Stimulated activated CD4-positive, alpha-beta T cell treated with anti-CD3 and anti-CD28 coated beads, TNF-alpha, amount 100 ng/mL, for 1 hour (primary cell): ENCODE measurements around the gene L2HGDH.
A peak's percentile ranks its signal among the peaks of the same experiment; 100 is the strongest.
"Not testable (repeated sequence)": the region's sequence is repeated elsewhere in the genome, so short reads cannot be mapped to it uniquely, and the experiment has no call there.

Source experiments
- DNase-seq, 3 donors: peaks; one replicate each; pipeline ENCODE4 v3.0.0-alpha.2; 2020; ENCODE audit warnings: low read depth in 3 of 3, low spot score in 1 of 3

L2HGDH gene

GRCh38 chr14:50311972-50312733, at the start of gene L2HGDH, which contains the start of gene DMAC2L:
L2HGDH (minus strand) TSS chr14:50312229; CDS start chr14:50312150, 79 bp downstream.
DMAC2L (plus strand) TSS chr14:50312324; CDS start chr14:50321488, 9,164 bp downstream.
- DNase-seq = peak; percentile 62 to 83 (median 64)

DNA sequence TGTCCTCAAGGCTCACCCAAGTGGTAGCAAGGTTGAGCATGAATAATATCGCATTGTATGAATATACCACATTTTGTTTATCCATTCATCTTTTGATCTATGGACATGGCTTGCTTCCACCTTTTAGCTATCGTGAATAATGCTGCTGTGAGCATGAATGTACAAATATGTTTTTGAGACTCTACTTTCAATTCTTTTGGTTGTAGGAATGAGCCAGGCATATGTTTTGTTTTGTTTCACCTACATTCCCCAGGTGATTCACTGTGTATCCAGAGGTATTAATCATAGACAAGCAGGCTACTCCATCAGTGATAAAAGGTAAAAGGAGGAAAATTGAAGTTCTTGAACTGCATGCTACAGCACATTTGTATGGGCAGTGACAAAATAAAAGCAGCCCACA, 48.8 kb upstream of the L2HGDH start:
- no peak for DNase-seq

GRCh38 chr14:50360093-50360492, 48.1 kb upstream of the L2HGDH start:
- DNase-seq = no peak

- DNase-seq = no peak
These were observed 47.6 kb upstream of the L2HGDH start for GRCh38 chr14:50359631-50360030.

DNA sequence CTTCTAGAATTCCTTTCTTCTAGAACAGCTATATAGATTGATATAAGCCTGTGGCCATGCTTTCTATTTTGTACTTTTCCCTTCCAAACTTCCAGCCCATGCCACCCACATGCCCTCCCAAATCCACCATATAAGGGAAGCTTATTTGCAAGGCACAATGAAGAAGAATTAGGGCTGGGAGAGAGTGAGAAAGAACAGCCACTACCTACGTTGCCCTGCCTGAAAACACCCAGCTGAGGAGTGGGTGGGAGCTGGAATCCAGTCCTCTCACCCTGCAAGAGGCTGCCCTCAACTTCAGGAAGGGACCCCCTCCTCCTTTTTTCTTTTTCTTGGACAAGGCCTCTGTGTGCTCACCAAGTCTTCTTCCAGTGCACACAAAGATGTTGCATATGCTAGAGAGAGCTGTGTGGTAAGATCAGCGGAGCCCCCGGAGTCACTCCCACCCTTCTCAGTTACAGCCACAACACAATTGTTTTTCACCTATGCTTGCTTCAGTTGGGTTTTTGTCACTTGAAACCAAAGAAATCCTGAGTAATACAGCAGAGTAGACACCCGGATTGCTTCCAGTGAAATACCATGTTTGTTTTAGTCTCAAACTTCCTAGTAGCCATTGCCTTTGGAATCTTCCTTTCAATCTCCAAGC, 45.8 kb upstream of the L2HGDH start:
- no peak for DNase-seq

DNA sequence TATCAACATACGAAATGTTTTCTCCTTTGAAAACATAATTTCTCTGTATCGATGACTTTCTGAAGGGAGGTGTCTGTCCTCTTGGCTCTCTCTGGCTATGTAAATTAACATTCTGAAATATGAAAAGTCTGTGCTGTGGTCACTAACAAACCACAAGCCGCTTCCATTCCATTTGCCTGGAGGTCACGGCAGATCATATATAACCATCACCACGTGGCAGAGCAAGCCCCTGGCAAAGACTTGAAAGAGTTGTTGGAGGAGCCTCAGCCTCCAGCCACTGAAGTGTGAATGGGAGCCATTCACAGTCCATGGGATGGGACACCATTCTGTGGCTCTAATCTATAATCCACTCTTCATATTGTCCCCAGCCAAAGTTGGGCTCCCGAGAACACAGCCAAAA, 45.1 kb upstream of the L2HGDH start:
- no peak for DNase-seq

- DNase-seq = not testable (repeated sequence)
These were observed 44.3 kb upstream of the L2HGDH start for GRCh38 chr14:50356283-50356682.

GRCh38 chr14:50355692-50356091, 43.7 kb upstream of the L2HGDH start:
- no peak for DNase-seq

- no peak for DNase-seq
These were observed 42.5 kb upstream of the L2HGDH start for GRCh38 chr14:50354527-50354926.

DNA sequence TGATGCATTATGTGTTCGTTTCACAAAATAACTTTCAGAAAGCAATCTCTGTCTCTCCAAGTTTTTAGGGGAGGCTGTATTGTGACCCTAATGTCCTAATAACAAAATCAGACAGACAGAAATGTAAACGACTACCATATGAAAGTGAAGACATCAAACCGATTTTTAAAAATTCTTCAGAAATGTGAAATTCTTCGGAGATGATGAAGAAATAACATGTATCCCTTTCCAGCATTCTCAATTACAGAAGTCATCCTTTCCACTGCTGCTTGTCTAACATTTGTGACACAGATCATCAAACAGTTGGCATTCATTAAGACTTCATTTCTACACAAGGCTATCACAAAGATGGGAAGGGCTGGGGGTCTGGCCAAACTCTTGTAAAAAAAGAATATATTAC, 41.1 kb upstream of the L2HGDH start:
- no peak for DNase-seq

DNA sequence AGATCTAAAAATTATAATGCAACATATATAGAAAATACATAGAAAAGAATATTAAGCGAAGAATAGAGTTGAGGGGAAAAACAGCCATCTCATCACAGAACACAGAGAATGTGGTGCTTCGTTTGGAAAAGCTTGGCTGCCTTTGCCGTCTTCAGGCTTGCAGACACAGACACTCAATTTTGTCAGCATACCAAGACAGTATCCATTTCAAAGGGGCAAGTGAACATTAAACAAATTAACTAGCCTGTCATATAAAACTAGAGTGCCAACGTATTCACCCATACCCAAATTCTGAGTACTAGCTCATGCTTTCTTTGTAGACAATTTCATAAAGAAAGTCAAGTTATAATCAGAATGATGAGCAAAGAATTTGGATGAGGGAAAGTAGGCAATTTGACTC, 40.6 kb upstream of the L2HGDH start:
- no peak for DNase-seq

DNA sequence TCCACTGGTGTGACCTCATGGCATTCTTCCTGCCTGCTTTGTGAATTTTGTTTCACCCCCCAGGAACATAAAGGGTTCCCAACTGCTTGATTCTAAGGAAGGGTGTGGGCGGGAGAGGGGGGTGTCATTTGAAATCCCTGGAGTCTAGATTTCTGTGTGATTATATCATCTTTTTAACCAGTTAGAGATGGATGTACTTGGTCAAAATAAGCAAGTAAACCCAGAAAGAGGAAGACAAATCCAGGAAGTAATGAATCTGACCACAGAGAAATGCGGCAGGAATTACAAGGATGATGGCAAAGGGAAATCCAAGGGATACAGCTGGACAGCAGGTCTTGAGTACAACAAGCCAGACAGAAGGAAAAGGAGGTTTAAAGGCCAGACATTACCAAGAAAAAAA, 38.9 kb upstream of the L2HGDH start:
- no peak for DNase-seq

GRCh38 chr14:50348933-50349332, 36.9 kb upstream of the L2HGDH start:
- no peak for DNase-seq

GRCh38 chr14:50347521-50347920, 35.5 kb upstream of the L2HGDH start:
- no peak for DNase-seq

GRCh38 chr14:50345846-50346422, 33.9 kb upstream of the L2HGDH start:
- no peak for DNase-seq

- DNase-seq = no peak
These were observed 33.0 kb upstream of the L2HGDH start for GRCh38 chr14:50344876-50345563.

- peak in 1 of 3 donors; percentile 37 for DNase-seq
These were observed 32.2 kb upstream of the L2HGDH start for GRCh38 chr14:50344116-50344775.

DNA sequence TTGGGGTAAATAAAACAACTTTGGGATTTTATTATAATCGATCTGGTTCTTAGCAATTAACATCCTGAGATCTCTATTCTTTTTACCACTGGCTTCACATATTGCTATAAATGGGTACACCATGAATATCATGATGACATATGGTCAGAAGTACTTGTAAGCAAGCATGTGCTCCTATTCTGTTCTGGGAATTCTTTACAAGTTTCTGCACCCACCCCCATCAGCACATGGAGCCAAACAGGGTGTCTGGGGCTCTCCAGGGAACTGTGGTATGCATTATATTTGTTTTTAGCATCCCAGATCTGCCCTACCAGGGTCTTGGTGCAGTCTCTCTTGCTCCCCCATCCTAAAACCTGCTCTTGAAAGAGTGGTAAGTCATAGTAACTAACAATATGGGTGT, 31.4 kb upstream of the L2HGDH start:
- DNase-seq = no peak

DNA sequence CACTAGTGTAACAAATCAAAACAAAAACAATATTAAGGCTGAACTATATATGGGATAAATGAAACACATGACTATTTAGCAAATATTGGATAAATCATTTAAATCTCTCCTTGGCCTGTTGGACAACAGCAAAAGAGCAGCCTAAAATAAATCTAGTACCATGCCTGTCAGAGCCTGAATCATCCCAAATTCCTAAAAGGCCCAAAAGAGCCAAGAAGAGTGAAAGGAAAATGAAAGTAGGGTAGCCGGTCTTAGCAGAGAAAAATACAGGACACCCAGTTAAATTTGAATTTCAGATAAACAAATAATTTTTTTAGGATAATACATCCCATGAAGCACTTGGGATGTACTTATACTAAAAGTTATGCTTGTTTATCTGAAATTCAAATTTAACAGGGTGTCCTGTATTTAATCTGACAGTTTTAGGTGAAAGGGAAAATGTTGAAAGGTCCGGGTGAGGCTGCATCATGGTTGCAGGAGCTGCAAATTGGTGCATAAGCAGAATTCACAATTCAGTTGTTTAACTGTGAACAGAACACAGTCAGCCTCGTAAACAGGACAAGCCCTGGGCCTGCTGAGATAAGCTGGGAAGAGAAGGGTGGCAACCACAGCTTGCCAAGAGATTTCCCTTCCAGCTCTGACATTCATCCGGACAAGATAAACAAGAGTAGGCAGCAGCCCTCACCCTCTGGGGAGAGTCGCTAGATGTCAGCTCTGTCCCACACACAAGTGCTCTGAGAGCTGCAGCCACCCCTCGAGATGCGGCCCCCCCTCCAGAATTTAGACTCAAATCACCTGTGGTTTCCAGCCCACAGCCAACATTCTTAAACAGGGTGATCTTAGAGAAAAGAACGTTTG, 30.4 kb upstream of the L2HGDH start:
- DNase-seq = no peak

DNA sequence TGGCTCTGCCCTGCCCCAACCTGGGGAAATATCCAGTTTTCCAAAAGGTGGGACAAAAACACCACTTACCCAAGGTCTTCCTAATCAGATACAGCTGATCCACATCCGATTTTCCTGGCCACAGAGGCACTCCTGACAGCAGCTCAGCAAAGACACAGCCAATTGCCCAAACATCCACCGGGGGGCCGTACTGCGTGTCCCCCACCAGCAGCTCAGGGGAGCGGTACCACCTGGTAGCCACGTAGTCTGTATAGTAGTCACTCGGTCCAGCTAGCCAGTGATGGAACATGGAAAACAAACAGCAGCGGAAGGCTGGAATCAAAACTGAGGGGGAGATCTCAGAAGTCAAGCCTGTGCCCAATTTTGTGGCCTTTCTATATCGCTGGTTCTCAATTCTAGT, 28.9 kb upstream of the L2HGDH start:
- no peak for DNase-seq
